Psoas muscle (tissue), 8 donors: Measurements from ENCODE around the gene GRIA1. TPM values are rescaled to one million over a fixed set of nuclear protein-coding genes. Genes with fewer than 3 reads are reported as not detected.

Experiments
- ATAC-seq, 4 donors: fragments of 200-7000 bp; cut with Tn5 transposase; one replicate each; pipeline ENCODE4 v1.9.1; 2020; ENCODE audit warnings: moderate library complexity in 3 of 4, mild to moderate bottlenecking in 2 of 4
- DNase-seq, 2 donors: peaks; one replicate each; pipeline ENCODE4 v3.0.0-alpha.2; 2020
- H3K27ac ChIP-seq: fragments of 200-600 bp; one replicate; pipeline ENCODE4 v1.8.0; 2022
- H3K27me3 ChIP-seq, 3 donors: fragments of 200-600 bp in 1 of 3; one replicate each; pipeline versions ENCODE4 v1.6.1 to v1.8.0; 2013 to 2022; ENCODE audit warnings: low read length in 2 of 3, mild to moderate bottlenecking in 2 of 3, moderate library complexity in 1 of 3; ENCODE audit not compliant: insufficient read depth in 3 of 3
- H3K36me3 ChIP-seq, 2 donors: fragments of 200-600 bp in 1 of 2; one replicate each; pipeline versions ENCODE4 v1.6.1 to v1.8.0; 2013 to 2022; ENCODE audit warnings: low read depth in 1 of 2, mild to moderate bottlenecking in 1 of 2, moderate library complexity in 1 of 2; ENCODE audit not compliant: insufficient read depth in 1 of 2
- H3K4me1 ChIP-seq: fragments of 200-600 bp; one replicate; pipeline ENCODE4 v1.8.0; 2022
- H3K4me3 ChIP-seq: fragments of 200-600 bp; one replicate; pipeline ENCODE4 v1.8.0; 2022; ENCODE audit warnings: mild to moderate bottlenecking
- H3K9me3 ChIP-seq: fragments of 200-600 bp; one replicate; pipeline ENCODE4 v1.8.0; 2022
- CTCF ChIP-seq: fragments of 200-600 bp; IDR thresholded peaks from one replicate; pipeline ENCODE4 v1.8.0; 2022; ENCODE audit warnings: antibody characterized with exemption
- WGBS, 3 donors: extraction: QIAGEN DNeasy Blood & Tissue Kit; methylation state at CpG; one replicate each; pipeline versions ENCODE4 v1.1.6 to v1.1.7; 2013; 5-methylcytosine and 5-hydroxymethylcytosine counted together
- intact Hi-C, 2 donors: fragments of 100-400 bp; cut with DNase I; formaldehyde crosslinking; loops; one replicate each; pipeline versions ENCODE4 v1.11.0 to v1.14.2; 2022
- polyA plus RNA-seq, 3 donors: library from polyadenylated mRNA; stranded (reverse); fragments of 200-250 nt; gene quantifications; one replicate each; pipeline ENCODE4 v1.2.3, GENCODE V29; 2013
- total RNA-seq, 4 donors: library from RNA; stranded (reverse); fragmentation: NEBNext Ultra II Directional in 2 of 4; extraction: Animal tissue kit (Norgen Biotek cat#: 25700) in 2 of 4; gene quantifications; one replicate each; pipeline versions ENCODE4 v1.2.1 to v1.2.4, GENCODE V29; 2021 to 2023
- donor health status: healthy with polysubstance abuse.
- donor health status: DM: no; HTN: no; CAD: no; lungs with moderate emphysema.
- donor health status: Bipolar disorder and iron deficiency.
- donor health status: healthy.
- donor health status: DM: yes; HTN: yes; CAD: no.
- donor health status: DM: no; HTN: no; CAD: no.
- donor health status: DM: no; HTN: no; CAD: no.
- donor health status: DM: yes; HTN: yes; CAD: no.

The GRIA1 gene
- total and polyA plus RNA-seq, 7 donors: 0.03 to 0.49 (median 0.28) TPM; not detected in 2

GRCh38 chr5:153523211-153523610, 32.7 kb downstream of the GRIA1 start:
- DNase-seq (no peak), ATAC-seq (no peak)
- no peak overlapping the region for H3K4me3 ChIP-seq
- intact Hi-C loops: no loop called here
- TF ChIP-seq CTCF: no peak
- H3K27me3 ChIP-seq: no peaks in the 10 kb centered on the region
- no peaks in the 10 kb centered on the region for H3K9me3 ChIP-seq
- no peak overlapping the region for H3K27ac ChIP-seq
- no peaks in the 10 kb centered on the region for H3K36me3 ChIP-seq
- H3K4me1 ChIP-seq: no peaks in the 10 kb centered on the region

- WGBS, 3 donors: 33 to 41% (median 33%) methylated on average over 5 of the region's 5 CpGs
- Histone ChIP-seq H3K4me1 (no peaks in the 10 kb centered on the region), H3K9me3 (no peaks in the 10 kb centered on the region), H3K4me3 (no peak overlapping the region), H3K27me3 (no peaks in the 10 kb centered on the region), H3K36me3 (no peaks in the 10 kb centered on the region), H3K27ac (no peak overlapping the region)
- DNase-seq (peak in 1 of 2 donors; percentile 42), ATAC-seq (no peak)
- intact Hi-C loops: no loop called here
- TF ChIP-seq CTCF: no peak
Measured at GRCh38 chr5:153523831-153524230, 33.4 kb downstream of the GRIA1 start.

- ATAC-seq: no peak
- intact Hi-C loops: no loop called here
- no peaks in the 10 kb centered on the region for H3K9me3 ChIP-seq
- no peak overlapping the region for H3K4me3 ChIP-seq
- H3K4me1 ChIP-seq: no peaks in the 10 kb centered on the region
- H3K27ac ChIP-seq: no peak overlapping the region
- WGBS, 3 donors: 94 to 100% (median 100%) methylated on average over 1 of the region's 1 CpG
- no peak for DNase-seq
- TF ChIP-seq CTCF: no peak
- no peaks in the 10 kb centered on the region for H3K36me3 ChIP-seq
- no peaks in the 10 kb centered on the region for H3K27me3 ChIP-seq
Measured at GRCh38 chr5:153525536-153525935, 35.1 kb downstream of the GRIA1 start.

GRCh38 chr5:153530357-153531143, 40.1 kb downstream of the GRIA1 start:
- Histone ChIP-seq H3K4me1 (no peaks in the 10 kb centered on the region), H3K36me3 (no peaks in the 10 kb centered on the region), H3K27ac (no peak overlapping the region), H3K4me3 (no peak overlapping the region), H3K27me3 (no peaks in the 10 kb centered on the region), H3K9me3 (no peaks in the 10 kb centered on the region)
- ATAC-seq (no peak), DNase-seq (no peak)
- TF ChIP-seq CTCF: no peak
- WGBS, 3 donors: 93 to 95% (median 93%) methylated on average over 4 of the region's 4 CpGs
- intact Hi-C loops: no loop called here

GRCh38 chr5:153533546-153533945, 43.1 kb downstream of the GRIA1 start:
- TF ChIP-seq CTCF: no peak
- no peak for DNase-seq
- H3K9me3 ChIP-seq: no peaks in the 10 kb centered on the region
- no peaks in the 10 kb centered on the region for H3K4me1 ChIP-seq
- no peak overlapping the region for H3K27ac ChIP-seq
- H3K4me3 ChIP-seq: no peak overlapping the region
- ATAC-seq: no peak
- no peaks in the 10 kb centered on the region for H3K36me3 ChIP-seq
- intact Hi-C loops: no loop called here
- H3K27me3 ChIP-seq: no peaks in the 10 kb centered on the region
- WGBS, 3 donors: 61 to 82% (median 66%) methylated on average over 1 of the region's 1 CpG
